PC-3 (cell line): ENCODE measurements around the gene PARN. TPM values are rescaled to one million over a fixed set of nuclear protein-coding genes. Genes with fewer than 3 reads are reported as not detected.
A peak's percentile ranks its signal among the peaks of the same experiment; 100 is the strongest.

Source experiments
- ATAC-seq: fragments of 200-7000 bp; cut with Tn5 transposase; 2 replicates; pipeline ENCODE4 v1.9.1; 2020; ENCODE audit warnings: mild to moderate bottlenecking, moderate library complexity
- Bru-seq: library from RNA; stranded (reverse); fragments of 400-500 nt; gene quantifications from one replicate; lab custom pipeline; 2021; lab: Mats Ljungman, UMichigan
- BruChase-seq, 2 experiments: library from RNA; stranded (reverse); fragments of 400-500 nt; gene quantifications; one replicate each; lab custom pipeline; 2021; lab: Mats Ljungman, UMichigan
- BruUV-seq: library from RNA; stranded (reverse); fragments of 400-500 nt; replicated peaks from 2 replicates; lab custom pipeline; 2021; lab: Mats Ljungman, UMichigan
- CTCF ChIA-PET: fragments of 300-600 bp; sonication (Branson Sonifier 250); formaldehyde crosslinking; loops from one replicate; lab custom pipeline; 2022; ENCODE audit warnings: antibody characterized with exemption; lab: Charles Lee
- POLR2A ChIA-PET: fragments of 300-600 bp; sonication (Branson Sonifier 250); formaldehyde crosslinking; loops from one replicate; lab custom pipeline; 2022; ENCODE audit warnings: antibody characterized with exemption; ENCODE audit not compliant: unreplicated experiment; lab: Charles Lee
- DNase-seq: peaks from one replicate; pipeline ENCODE4 v3.0.0-alpha.2; 2015
- H2AFZ ChIP-seq: fragments of 300-600 bp; sonication (generic); 2 replicates; pipeline ENCODE4 v1.6.0; 2016; ENCODE audit warnings: antibody characterized with exemption, low read length
- H3F3A ChIP-seq: fragments of 300-600 bp; sonication (generic); one replicate; pipeline ENCODE4 v1.6.0; 2017; ENCODE audit warnings: antibody characterized with exemption, low read length, control low read depth, mild to moderate bottlenecking; ENCODE audit not compliant: unreplicated experiment
- H3K27ac ChIP-seq: fragments of 300-600 bp; sonication (generic); 2 replicates; pipeline ENCODE4 v1.5.1; 2016; ENCODE audit warnings: mild to moderate bottlenecking, low read length
- H3K27me3 ChIP-seq: fragments of 300-600 bp; sonication (generic); 2 replicates; pipeline ENCODE4 v1.6.1; 2016; ENCODE audit warnings: low read length, mixed read lengths
- H3K36me3 ChIP-seq: fragments of 300-600 bp; sonication (generic); 2 replicates; pipeline ENCODE4 v1.6.1; 2016; ENCODE audit warnings: low read depth, mixed run types, low read length, mixed read lengths
- H3K4me1 ChIP-seq: fragments of 300-600 bp; sonication (generic); 2 replicates; pipeline ENCODE4 v1.5.1; 2016; ENCODE audit warnings: low read length; ENCODE audit not compliant: insufficient read depth
- H3K4me2 ChIP-seq: fragments of 300-600 bp; sonication (generic); 2 replicates; pipeline ENCODE4 v1.6.0; 2016; ENCODE audit warnings: low read length
- H3K4me3 ChIP-seq: fragments of 300-600 bp; sonication (generic); 2 replicates; pipeline ENCODE4 v1.5.1; 2016; ENCODE audit warnings: mild to moderate bottlenecking, low read length, mixed read lengths
- H3K79me2 ChIP-seq: fragments of 300-600 bp; sonication (generic); 2 replicates; pipeline ENCODE4 v1.6.1; 2017; ENCODE audit warnings: low read length, mixed read lengths
- H3K9ac ChIP-seq: fragments of 300-600 bp; sonication (generic); 2 replicates; pipeline ENCODE4 v1.6.0; 2016; ENCODE audit warnings: mild to moderate bottlenecking, low read length
- H3K9me2 ChIP-seq: fragments of 300-600 bp; sonication (generic); replicated peaks from 2 replicates; pipeline ENCODE4 v1.6.1; 2016; ENCODE audit warnings: mixed run types, low read length, mixed read lengths
- H3K9me3 ChIP-seq: fragments of 300-600 bp; sonication (generic); 2 replicates; pipeline ENCODE4 v1.6.1; 2016; ENCODE audit warnings: low read length, mixed read lengths
- H4K20me1 ChIP-seq: fragments of 300-600 bp; sonication (generic); 2 replicates; pipeline ENCODE4 v1.6.1; 2016; ENCODE audit warnings: low read length, mixed read lengths
- EZH2 ChIP-seq: fragments of 300-600 bp; sonication (generic); IDR thresholded peaks from one replicate; pipeline ENCODE4 v1.6.1; 2017; ENCODE audit warnings: antibody characterized with exemption, mild to moderate bottlenecking, low read length; ENCODE audit not compliant: unreplicated experiment
- EZH2phosphoT487 ChIP-seq: fragments of 300-600 bp; sonication (generic); IDR thresholded peaks from 2 replicates; pipeline ENCODE4 v1.6.1; 2018; ENCODE audit warnings: mild to moderate bottlenecking, antibody characterized with exemption, low read length, borderline replicate concordance
- intact Hi-C: fragments of 100-400 bp; cut with micrococcal nuclease; formaldehyde crosslinking; loops from 2 replicates; pipeline ENCODE4 v1.9.0; 2023
- long read RNA-seq: library from polyadenylated mRNA; unstranded; transcript quantifications from one replicate; pipeline ENCODE4 v2.0.0, GENCODE V29; 2021; ENCODE audit not compliant: unreplicated experiment
- total RNA-seq: library from RNA; depleted of rRNA; stranded (reverse); fragments of >200 nt; gene quantifications from 2 replicates; pipeline ENCODE4 v1.2.3, GENCODE V29; 2014; rRNA removed
- TF ChIP-seq, protein P1 (sequence below): fragments of 300-600 bp; sonication (generic); conservative IDR thresholded peaks from 2 replicates; pipeline ENCODE4 v1.5.1; 2017; ENCODE audit warnings: antibody characterized with exemption, low read depth, mild to moderate bottlenecking, low read length

PARN gene, protein sequence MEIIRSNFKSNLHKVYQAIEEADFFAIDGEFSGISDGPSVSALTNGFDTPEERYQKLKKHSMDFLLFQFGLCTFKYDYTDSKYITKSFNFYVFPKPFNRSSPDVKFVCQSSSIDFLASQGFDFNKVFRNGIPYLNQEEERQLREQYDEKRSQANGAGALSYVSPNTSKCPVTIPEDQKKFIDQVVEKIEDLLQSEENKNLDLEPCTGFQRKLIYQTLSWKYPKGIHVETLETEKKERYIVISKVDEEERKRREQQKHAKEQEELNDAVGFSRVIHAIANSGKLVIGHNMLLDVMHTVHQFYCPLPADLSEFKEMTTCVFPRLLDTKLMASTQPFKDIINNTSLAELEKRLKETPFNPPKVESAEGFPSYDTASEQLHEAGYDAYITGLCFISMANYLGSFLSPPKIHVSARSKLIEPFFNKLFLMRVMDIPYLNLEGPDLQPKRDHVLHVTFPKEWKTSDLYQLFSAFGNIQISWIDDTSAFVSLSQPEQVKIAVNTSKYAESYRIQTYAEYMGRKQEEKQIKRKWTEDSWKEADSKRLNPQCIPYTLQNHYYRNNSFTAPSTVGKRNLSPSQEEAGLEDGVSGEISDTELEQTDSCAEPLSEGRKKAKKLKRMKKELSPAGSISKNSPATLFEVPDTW
- total RNA-seq (29.0 and 34.7 TPM in 2 replicates), Bru-seq, nascent RNA (percentile 68 among the genes with signal in this experiment), BruChase-seq, experiment 1, labeled RNA remaining after a 6-hour chase (percentile 55 among the genes with signal in this experiment), BruChase-seq, experiment 2, labeled RNA remaining after a 2-hour chase (percentile 56 among the genes with signal in this experiment)
- long read RNA-seq, transcript PARN-203 (24 exons, 3,078 nt): major isoform, 31 of 49 reads
- long read RNA-seq, partial matches to known transcripts: 6 of 49 reads
- long read RNA-seq, other reads (novel, unspliced or antisense): 11 of 49 reads

DNA sequence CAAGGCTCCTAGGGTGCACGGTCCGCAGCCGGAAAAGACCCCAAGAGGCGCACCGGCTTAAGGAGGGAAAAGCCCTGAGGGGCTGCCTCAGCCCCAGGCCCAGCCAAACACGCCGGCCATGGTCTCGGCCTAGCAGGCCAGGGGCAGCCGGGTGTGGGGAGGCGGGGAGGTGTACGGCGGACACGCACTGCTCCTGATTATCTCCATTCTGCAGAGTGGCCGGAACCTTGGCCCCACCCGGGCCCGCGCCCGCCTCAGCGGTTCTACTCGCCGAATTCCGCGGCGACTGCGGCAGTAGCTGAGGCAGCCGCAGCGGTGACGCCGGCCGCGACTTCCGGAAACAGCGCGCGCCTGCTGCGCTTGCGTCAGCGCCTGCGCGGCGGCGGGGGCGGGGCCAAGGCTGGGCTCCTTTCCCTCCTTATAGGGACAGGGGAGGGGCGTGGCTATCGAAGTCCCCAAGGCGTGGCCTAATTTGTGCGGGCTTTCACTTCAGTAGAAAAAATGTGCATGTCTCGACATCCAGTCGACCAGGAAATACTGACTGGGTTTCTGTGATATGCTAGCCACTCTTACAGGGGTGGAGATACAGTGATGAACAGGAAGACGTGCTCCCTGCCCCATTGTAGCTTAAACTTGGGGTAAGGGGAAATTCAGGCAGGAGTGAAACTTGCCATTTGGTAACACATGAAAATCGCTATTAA lies at the start of gene PARN:
Gene PARN, minus strand, starts transcription at position 342 of the 701 bp plus-strand sequence. Its CDS starts 135 bp downstream, at position 207.
- peak within 1 kb of the TSS; percentile 68 for H3K27ac ChIP-seq
- ChIA-PET CTCF (no interaction called here), POLR2A (no interaction called here)
- peak within 1 kb of the TSS; percentile 84 for H2AFZ ChIP-seq
- intact Hi-C loops: no loop called here
- H3K9me2 ChIP-seq: no peaks in the 10 kb centered on the region
- peaks cover 9% of the 10 kb centered on the region; the same call in 1 of the 2 replicates for H4K20me1 ChIP-seq
- peak; percentile 63 for ATAC-seq
- peak within 1 kb of the TSS; percentile 84 for H3K4me3 ChIP-seq
- peak within 1 kb of the TSS; percentile 81 for H3K4me2 ChIP-seq
- peaks cover 50% of the 10 kb centered on the region for H3K79me2 ChIP-seq
- no peaks in the 10 kb centered on the region for H3K9me3 ChIP-seq
- H3K4me1 ChIP-seq: peaks cover 25% of the 10 kb centered on the region
- DNase-seq: peak; percentile 93
- TF ChIP-seq EZH2phosphoT487: no peak
- no peak for TF ChIP-seq EZH2
- TF ChIP-seq, protein P1, sequence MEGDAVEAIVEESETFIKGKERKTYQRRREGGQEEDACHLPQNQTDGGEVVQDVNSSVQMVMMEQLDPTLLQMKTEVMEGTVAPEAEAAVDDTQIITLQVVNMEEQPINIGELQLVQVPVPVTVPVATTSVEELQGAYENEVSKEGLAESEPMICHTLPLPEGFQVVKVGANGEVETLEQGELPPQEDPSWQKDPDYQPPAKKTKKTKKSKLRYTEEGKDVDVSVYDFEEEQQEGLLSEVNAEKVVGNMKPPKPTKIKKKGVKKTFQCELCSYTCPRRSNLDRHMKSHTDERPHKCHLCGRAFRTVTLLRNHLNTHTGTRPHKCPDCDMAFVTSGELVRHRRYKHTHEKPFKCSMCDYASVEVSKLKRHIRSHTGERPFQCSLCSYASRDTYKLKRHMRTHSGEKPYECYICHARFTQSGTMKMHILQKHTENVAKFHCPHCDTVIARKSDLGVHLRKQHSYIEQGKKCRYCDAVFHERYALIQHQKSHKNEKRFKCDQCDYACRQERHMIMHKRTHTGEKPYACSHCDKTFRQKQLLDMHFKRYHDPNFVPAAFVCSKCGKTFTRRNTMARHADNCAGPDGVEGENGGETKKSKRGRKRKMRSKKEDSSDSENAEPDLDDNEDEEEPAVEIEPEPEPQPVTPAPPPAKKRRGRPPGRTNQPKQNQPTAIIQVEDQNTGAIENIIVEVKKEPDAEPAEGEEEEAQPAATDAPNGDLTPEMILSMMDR: no peak
- BruUV-seq: no TSS peak
- no peaks in the 10 kb centered on the region for H3K27me3 ChIP-seq
- peaks cover 6% of the 10 kb centered on the region for H3K36me3 ChIP-seq
- peak within 1 kb of the TSS; percentile 95 for H3K9ac ChIP-seq
- peaks cover 4% of the 10 kb centered on the region for H3F3A ChIP-seq

DNA sequence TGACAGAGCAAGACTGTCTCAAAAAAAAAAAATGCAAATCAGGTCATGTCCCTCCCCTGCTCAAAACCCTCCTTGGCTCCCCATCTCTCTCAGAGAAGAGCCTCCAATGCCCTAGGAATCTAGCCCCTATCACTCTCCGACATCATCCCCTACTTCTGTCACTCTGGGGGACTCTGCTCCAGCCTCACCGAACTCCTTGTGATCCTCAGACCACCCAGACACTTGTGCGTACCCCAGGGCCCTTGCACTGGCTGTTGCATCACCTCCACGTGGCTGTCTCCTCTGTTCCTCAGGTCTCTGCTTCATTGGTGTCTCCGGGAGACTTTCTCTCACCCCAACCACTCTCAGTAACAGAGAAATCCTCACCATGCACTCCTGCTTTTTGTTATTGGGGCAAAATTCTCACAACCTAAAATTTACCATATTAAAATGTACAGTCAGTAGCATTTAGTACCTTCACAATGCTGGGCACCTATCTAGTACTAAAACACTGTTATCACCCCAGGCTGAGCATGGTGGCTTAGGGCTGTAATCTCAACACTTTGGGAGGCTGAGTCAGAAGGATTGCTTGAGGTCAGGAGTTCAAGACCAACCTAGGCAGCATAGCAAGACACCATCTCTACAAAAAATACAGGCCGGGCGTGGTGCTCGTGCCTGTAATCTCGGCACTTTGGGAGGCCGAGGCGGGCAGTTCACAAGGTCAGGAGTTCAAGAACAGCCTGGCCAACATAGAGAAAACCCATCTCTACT lies 48.9 kb upstream of the PARN start:
- H3K36me3 ChIP-seq: no peaks in the 10 kb centered on the region
- no peak overlapping the region for H2AFZ ChIP-seq
- no peak overlapping the region for H3K27ac ChIP-seq
- TF ChIP-seq EZH2 (no peak), EZH2phosphoT487 (no peak)
- TF ChIP-seq, protein P1: no peak
- H3K9me3 ChIP-seq: no peaks in the 10 kb centered on the region
- ChIA-PET CTCF (no interaction called here), POLR2A (no interaction called here)
- intact Hi-C loops: no loop called here
- no peak overlapping the region for H3K4me2 ChIP-seq
- no peaks in the 10 kb centered on the region for H3K27me3 ChIP-seq
- H3F3A ChIP-seq: no peaks in the 10 kb centered on the region
- no peak for ATAC-seq
- no peak overlapping the region for H3K9ac ChIP-seq
- H3K9me2 ChIP-seq: no peaks in the 10 kb centered on the region
- no peaks in the 10 kb centered on the region for H3K79me2 ChIP-seq
- H4K20me1 ChIP-seq: no peaks in the 10 kb centered on the region
- BruUV-seq: no TSS peak
- DNase-seq: no peak
- H3K4me1 ChIP-seq: no peaks in the 10 kb centered on the region
- H3K4me3 ChIP-seq: no peak overlapping the region
